Stomach (tissue), 19 donors: Measurements from ENCODE around the gene GRIA2. TPM values are rescaled to one million over a fixed set of nuclear protein-coding genes. Genes with fewer than 3 reads are reported as not detected.
A peak's percentile ranks its signal among the peaks of the same experiment; 100 is the strongest.
"Not testable (repeated sequence)": the region's sequence is repeated elsewhere in the genome, so short reads cannot be mapped to it uniquely, and the experiment has no call there.

ENCODE experiments used
- DNase-seq, 2 donors: peaks; one replicate each; pipeline versions ENCODE4 v3.0.0 to v3.0.0-alpha.2; 2013 to 2019
- H3K27ac ChIP-seq, 5 donors: fragments of 200-600 bp in 4 of 5; sonication (generic) in 4 of 5; one replicate each; pipeline ENCODE4 v1.5.1; 2013 to 2019; ENCODE audit warnings: mild to moderate bottlenecking in 1 of 5, moderate library complexity in 1 of 5
- H3K27me3 ChIP-seq, 3 donors: fragments of 200-600 bp; sonication (generic); one replicate each; pipeline ENCODE4 v1.5.1; 2017 to 2019; ENCODE audit warnings: mixed run types in 1 of 3
- H3K36me3 ChIP-seq, 4 donors: fragments of 200-600 bp; sonication (generic); 1 replicate in 3 of 4; 2 replicates in 1 of 4; pipeline ENCODE4 v1.5.1; 2016 to 2019
- H3K4me1 ChIP-seq, 4 donors: fragments of 200-600 bp; sonication (generic); one replicate each; pipeline ENCODE4 v1.5.1; 2016 to 2019
- H3K4me3 ChIP-seq, 4 donors: fragments of 200-600 bp; sonication (generic) in 3 of 4; one replicate each; pipeline ENCODE4 v1.5.1; 2016 to 2019; ENCODE audit warnings: mild to moderate bottlenecking in 1 of 4
- H3K9me3 ChIP-seq, 4 donors: fragments of 200-600 bp; sonication (generic); one replicate each; pipeline ENCODE4 v1.5.1; 2016 to 2019
- EP300 ChIP-seq: sonication (generic); formaldehyde crosslinking; IDR thresholded peaks from one replicate; pipeline ENCODE4 v1.6.1; 2017; ENCODE audit warnings: antibody characterized with exemption
- POLR2A ChIP-seq, 4 donors: fragments of 450-650 bp; IDR thresholded peaks; one replicate each; pipeline ENCODE4 v1.6.1; 2016; ENCODE audit warnings: antibody characterized with exemption in 4 of 4, control low read depth in 2 of 4, mild to moderate bottlenecking in 1 of 4, moderate library complexity in 1 of 4
- POLR2AphosphoS5 ChIP-seq, 3 donors: sonication (generic); formaldehyde crosslinking; IDR thresholded peaks; one replicate each; pipeline ENCODE4 v1.6.1; 2016; ENCODE audit warnings: antibody characterized with exemption in 3 of 3
- WGBS, 5 donors: extraction: QIAGEN DNeasy Blood & Tissue Kit in 3 of 5; methylation state at CpG; one replicate each; pipeline versions ENCODE4 v1.1.5 to v1.1.7; 2013 to 2018; 5-methylcytosine and 5-hydroxymethylcytosine counted together
- intact Hi-C: fragments of 100-400 bp; cut with DNase I; formaldehyde crosslinking; loops from one replicate; pipeline ENCODE4 v1.15.1; 2023; ENCODE audit warnings: low total_unique reads
- long read RNA-seq, 10 donors: transcript quantifications; one replicate each; lab custom pipeline, GENCODE V29; 2026
- polyA plus RNA-seq, 3 donors: library from polyadenylated mRNA; stranded (reverse); fragments of 200-250 nt; gene quantifications; one replicate each; pipeline ENCODE4 v1.2.3, GENCODE V29; 2013
- total RNA-seq, 5 donors: library from RNA; depleted of rRNA; stranded (reverse); fragments of >200 nt; gene quantifications; one replicate each; pipeline versions ENCODE4 v1.1.0 to v1.2.3, GENCODE V29; 2014 to 2016
- TF ChIP-seq, protein P1 (sequence below), 7 experiments: fragments of 450-650 bp in 4 of 7; fragments of 200-600 bp in 3 of 7; sonication (generic) in 3 of 7; IDR thresholded peaks; one replicate each; pipeline ENCODE4 v1.5.1; 2016 to 2019; ENCODE audit warnings: antibody characterized with exemption in 7 of 7, control low read depth in 2 of 7, mild to moderate bottlenecking in 1 of 7
- donor health status: healthy with polysubstance abuse.
- donor health status: Bipolar disorder and iron deficiency.
- donor health status: healthy.

GRIA2 gene
- total RNA-seq = 10 to 100 TPM in 1 of 5 donors, 1 to 10 TPM in 1, under 1 TPM in 1, not detected in 2; 0.43 to 15.2 (median 1.8) TPM
- under 1 TPM in 2 of 3 donors, not detected in 1; 0.06 to 0.18 TPM for polyA plus RNA-seq
- long read RNA-seq, donor 1 = 0 reads
- long read RNA-seq, donor 2, full-length matches to known transcripts = 1 of 1 reads
- long read RNA-seq, donor 2, partial matches to known transcripts = 0 of 1 reads
- long read RNA-seq, donor 2, other reads (novel, unspliced or antisense) = 0 of 1 reads
- long read RNA-seq, donor 3 = 0 reads
- long read RNA-seq, donor 4 = 0 reads
- long read RNA-seq, donor 5 = 0 reads
- long read RNA-seq, donor 6 = 0 reads
- long read RNA-seq, donor 7 = 0 reads
- long read RNA-seq, donor 8 = 0 reads
- long read RNA-seq, donor 9 = 0 reads
- long read RNA-seq, donor 10 = 0 reads

GRCh38 chr4:157220371-157220881, at the start of gene GRIA2:
TSS of gene GRIA2 (plus strand) at chr4:157220728. CDS start at chr4:157221043, 315 bp downstream.
- TF ChIP-seq POLR2A (IDR thresholded peaks at IDR 0.05) (no peak), EP300 (no peak), POLR2AphosphoS5 (IDR thresholded peaks at IDR 0.05) (peak in 1 of 3 donors; percentile 9)
- no peaks in the 10 kb centered on the region for H3K9me3 ChIP-seq
- H3K36me3 ChIP-seq = no peaks in the 10 kb centered on the region
- H3K27ac ChIP-seq = peak within 1 kb of the TSS in 1 of 5 donors; percentile 73
- peaks cover 0 to 53% (median 39%) of the 10 kb centered on the region in 3 donors for H3K27me3 ChIP-seq
- peaks cover 7 to 32% (median 31%) of the 10 kb centered on the region in 4 donors for H3K4me1 ChIP-seq
- DNase-seq = peak; percentile 62 to 94
- intact Hi-C loops = no loop called here
- peak within 1 kb of the TSS; percentile 41 to 57 (median 50) for H3K4me3 ChIP-seq
- 2 to 13% (median 7%) methylated on average over 17 to 57 of the region's 57 CpGs for WGBS, 5 donors

DNA sequence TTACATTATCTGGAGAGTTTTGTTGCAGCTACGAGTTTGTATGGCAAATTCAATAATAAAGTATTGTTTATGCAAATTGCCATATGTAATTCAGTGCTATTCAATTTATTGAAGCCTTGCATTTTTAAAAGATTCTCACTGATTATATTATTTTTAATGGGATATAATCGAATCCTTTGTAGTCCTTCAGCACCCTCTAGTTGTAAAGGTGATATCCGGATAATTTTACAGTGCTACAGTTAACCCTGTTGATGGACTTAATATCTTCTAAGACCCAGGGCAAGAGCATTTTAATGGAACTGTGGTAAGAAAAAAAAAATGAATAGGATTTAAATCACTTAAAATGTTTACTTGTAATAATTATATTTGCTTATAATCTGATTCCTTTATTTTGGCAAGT, 48.5 kb upstream of the GRIA2 start:
- 19 to 32% (median 29%) methylated on average over 3 of the region's 3 CpGs for WGBS, 5 donors
- H3K4me1 ChIP-seq = no peaks in the 10 kb centered on the region
- intact Hi-C loops = no loop called here

DNA sequence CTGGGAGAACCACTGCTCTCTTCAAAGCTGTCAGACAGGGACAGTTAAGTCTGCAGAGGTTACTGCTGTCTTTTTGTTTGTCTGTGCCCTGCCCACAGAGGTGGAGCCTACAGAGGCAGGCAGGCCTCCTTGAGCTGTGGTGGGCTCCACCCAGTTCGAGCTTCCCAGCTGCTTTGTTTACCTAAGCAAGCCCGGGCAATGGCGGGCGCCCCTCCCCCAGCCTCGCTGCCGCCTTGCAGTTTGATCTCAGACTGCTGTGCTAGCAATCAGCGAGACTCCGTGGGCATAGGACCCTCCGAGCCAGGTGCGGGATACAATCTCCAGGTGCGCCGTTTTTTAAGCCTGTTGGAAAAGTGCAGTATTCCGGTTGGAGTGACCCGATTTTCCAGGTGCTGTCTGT, 40.3 kb upstream of the GRIA2 start:
- 71 to 98% (median 86%) methylated on average over 8 to 14 of the region's 14 CpGs for WGBS, 5 donors
- intact Hi-C loops, H3K4me1 ChIP-seq, H3K27me3 ChIP-seq, H3K27ac ChIP-seq, H3K4me3 ChIP-seq, H3K9me3 ChIP-seq, DNase-seq, H3K36me3 ChIP-seq: not testable (repeated sequence)

More for the DNA sequence above, 48.5 kb upstream of the GRIA2 start:
- Histone ChIP-seq H3K9me3 (no peaks in the 10 kb centered on the region), H3K36me3 (no peaks in the 10 kb centered on the region), H3K27me3 (no peaks in the 10 kb centered on the region), H3K27ac (no peak overlapping the region), H3K4me3 (no peak overlapping the region)
- TF ChIP-seq POLR2AphosphoS5 (IDR thresholded peaks at IDR 0.05) (no peak), POLR2A (IDR thresholded peaks at IDR 0.05) (no peak), EP300 (no peak)
- TF ChIP-seq, protein P1, sequence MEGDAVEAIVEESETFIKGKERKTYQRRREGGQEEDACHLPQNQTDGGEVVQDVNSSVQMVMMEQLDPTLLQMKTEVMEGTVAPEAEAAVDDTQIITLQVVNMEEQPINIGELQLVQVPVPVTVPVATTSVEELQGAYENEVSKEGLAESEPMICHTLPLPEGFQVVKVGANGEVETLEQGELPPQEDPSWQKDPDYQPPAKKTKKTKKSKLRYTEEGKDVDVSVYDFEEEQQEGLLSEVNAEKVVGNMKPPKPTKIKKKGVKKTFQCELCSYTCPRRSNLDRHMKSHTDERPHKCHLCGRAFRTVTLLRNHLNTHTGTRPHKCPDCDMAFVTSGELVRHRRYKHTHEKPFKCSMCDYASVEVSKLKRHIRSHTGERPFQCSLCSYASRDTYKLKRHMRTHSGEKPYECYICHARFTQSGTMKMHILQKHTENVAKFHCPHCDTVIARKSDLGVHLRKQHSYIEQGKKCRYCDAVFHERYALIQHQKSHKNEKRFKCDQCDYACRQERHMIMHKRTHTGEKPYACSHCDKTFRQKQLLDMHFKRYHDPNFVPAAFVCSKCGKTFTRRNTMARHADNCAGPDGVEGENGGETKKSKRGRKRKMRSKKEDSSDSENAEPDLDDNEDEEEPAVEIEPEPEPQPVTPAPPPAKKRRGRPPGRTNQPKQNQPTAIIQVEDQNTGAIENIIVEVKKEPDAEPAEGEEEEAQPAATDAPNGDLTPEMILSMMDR (IDR thresholded peaks at IDR 0.05) = no peak
- DNase-seq = no peak

DNA sequence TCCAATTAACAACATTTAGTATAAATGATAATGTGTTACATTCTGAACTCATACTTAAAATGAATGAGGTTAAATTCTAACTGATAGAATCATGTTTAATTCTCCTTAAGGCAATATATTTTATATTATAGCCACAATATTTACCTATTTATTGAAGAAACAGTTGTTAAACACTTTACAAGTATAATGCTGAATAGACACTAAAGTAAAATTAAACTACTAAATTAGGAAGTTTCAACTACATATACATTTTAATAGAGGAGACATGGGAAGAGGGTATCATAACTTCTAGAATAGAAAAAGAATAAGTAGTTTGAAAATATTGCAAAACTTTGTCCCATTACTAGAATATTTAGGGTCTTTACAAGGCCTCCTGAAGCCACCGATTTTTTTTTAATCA, 36.2 kb upstream of the GRIA2 start:
- TF ChIP-seq EP300 (no peak), POLR2AphosphoS5 (IDR thresholded peaks at IDR 0.05) (no peak), POLR2A (IDR thresholded peaks at IDR 0.05) (no peak)
- TF ChIP-seq, protein P1 (IDR thresholded peaks at IDR 0.05) = no peak
- no peak for DNase-seq
- Histone ChIP-seq H3K9me3 (peaks cover 0 to 5% (median 2%) of the 10 kb centered on the region in 4 donors), H3K27me3 (no peaks in the 10 kb centered on the region), H3K4me3 (no peak overlapping the region), H3K36me3 (no peaks in the 10 kb centered on the region), H3K4me1 (no peaks in the 10 kb centered on the region), H3K27ac (no peak overlapping the region)
- intact Hi-C loops = no loop called here
- WGBS, 5 donors = 85 to 97% (median 90%) methylated on average over 1 of the region's 1 CpG

DNA sequence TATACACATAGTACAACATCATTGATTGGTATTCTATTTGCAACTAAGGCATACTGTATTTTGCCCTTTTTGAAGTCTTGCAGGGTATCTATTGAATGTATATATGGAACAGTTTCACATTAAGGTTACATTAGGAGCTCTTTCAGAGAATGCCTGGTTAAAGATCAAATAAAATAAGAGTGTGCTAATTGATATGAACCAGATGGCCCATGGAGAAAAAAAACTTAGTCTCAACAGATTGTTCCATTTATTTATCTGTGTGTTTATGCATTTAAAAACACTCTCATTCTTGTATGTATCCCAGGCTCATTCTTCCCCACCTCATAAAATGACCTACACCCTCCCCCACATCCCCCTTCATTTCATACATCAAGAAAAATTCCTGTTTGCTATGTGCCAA, 35.2 kb upstream of the GRIA2 start:
- H3K27me3 ChIP-seq = no peaks in the 10 kb centered on the region
- H3K9me3 ChIP-seq = peaks cover 0 to 5% (median 2%) of the 10 kb centered on the region in 4 donors
- no peak for TF ChIP-seq POLR2AphosphoS5 (IDR thresholded peaks at IDR 0.05)
- TF ChIP-seq EP300 = no peak
- TF ChIP-seq, protein P1 (IDR thresholded peaks at IDR 0.05) = no peak
- TF ChIP-seq POLR2A (IDR thresholded peaks at IDR 0.05) = no peak
- DNase-seq = no peak
- no peaks in the 10 kb centered on the region for H3K36me3 ChIP-seq
- intact Hi-C loops = no loop called here
- H3K4me3 ChIP-seq = no peak overlapping the region
- no peak overlapping the region for H3K27ac ChIP-seq
- no peaks in the 10 kb centered on the region for H3K4me1 ChIP-seq
